Kasumi-1 (cell line): ENCODE results near the gene ADAM12.

ENCODE experiments used
- DNase-seq, 2 experiments: peaks; one replicate each; lab custom pipeline; 2025; lab: John Stamatoyannopoulos, UW

ADAM12 gene

DNA sequence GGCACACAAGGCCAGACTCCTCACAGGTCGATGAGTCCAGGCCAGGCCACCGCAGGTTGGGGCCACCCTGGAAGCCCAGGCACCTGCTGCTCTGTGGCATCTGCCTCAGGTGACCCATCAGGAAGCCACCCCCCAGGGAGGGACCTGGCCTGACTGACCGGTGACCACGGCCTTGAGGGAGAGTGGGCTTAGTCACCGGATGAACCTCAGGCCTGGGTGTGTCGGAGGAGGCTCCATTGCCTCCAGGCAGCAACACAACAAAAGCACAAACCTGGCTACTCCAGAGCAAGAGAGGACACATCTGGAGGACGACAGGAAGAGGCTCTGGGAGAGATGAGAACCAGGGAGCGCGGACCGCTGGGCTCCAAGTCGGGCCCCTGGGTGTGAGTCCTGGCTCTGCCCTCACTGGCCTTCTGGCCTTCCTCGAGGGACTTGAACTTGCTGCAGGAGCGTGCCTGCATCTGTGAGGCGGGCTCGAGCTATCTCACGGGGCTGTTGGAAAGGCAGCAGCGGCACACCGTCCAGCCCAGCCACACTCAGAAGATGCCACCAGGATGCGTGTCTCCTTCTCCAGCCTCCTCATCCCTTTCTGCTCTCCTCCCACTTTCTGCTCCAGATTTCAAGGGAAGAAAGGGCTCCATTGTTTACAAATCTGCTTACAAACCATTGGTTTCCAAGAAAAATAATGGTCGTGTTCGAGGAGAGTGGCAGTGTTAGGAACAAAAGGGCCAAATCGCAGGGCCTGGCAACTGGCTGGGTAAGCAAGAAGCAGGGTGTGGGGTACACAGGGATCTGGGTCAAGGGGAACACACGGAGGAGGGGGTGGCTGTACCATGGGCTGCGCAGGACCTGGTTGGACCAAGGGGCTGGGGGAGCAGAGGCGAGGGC is 152.9 kb downstream of the ADAM12 start:
- no peak for DNase-seq

DNA sequence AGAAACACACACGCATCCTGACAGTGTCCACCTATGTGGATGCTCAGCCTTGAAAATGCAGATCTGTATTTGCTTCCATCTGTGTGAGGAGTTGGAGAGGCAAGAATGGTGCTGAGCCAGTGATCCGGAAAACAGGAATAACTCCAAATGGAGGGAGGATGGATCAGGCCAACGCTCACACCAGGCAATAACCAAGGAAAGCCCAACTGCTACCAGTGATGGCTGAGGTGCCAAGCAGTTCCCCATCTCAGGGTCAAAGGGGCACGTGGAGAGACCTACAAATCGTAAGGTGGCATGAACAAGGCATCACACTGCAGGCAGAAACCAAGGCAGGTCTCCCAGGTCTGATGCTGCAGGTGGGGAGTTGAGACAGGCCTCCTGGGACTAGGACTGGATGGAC is 153.6 kb downstream of the ADAM12 start:
- DNase-seq, result no peak

- no peak for DNase-seq
Measured at GRCh38 chr10:126233182-126234148, 154.8 kb downstream of the ADAM12 start.

DNA sequence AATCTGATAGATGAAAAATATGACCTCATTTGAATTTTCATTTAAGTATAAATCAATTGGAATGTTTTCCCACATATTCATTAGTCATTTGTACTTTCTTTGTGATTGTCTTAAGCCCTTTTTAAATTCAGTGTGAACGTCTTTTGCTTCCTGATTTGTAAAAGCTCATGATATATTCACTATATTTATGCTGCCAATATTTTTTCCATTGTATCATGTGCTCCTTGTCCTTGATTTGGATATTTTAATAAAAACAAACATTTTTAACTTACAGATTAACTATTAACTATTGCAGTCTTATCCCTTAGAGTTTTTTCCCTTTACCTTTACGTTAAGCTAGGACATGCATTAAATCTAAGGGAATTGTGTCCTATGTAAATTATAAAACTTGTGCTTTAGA is 157.7 kb downstream of the ADAM12 start:
- no peak for DNase-seq

- DNase-seq, result no peak
Measured at GRCh38 chr10:126229686-126230085, 158.6 kb downstream of the ADAM12 start.

GRCh38 chr10:126227762-126228134 is 160.5 kb downstream of the ADAM12 start:
- DNase-seq, result no peak

DNA sequence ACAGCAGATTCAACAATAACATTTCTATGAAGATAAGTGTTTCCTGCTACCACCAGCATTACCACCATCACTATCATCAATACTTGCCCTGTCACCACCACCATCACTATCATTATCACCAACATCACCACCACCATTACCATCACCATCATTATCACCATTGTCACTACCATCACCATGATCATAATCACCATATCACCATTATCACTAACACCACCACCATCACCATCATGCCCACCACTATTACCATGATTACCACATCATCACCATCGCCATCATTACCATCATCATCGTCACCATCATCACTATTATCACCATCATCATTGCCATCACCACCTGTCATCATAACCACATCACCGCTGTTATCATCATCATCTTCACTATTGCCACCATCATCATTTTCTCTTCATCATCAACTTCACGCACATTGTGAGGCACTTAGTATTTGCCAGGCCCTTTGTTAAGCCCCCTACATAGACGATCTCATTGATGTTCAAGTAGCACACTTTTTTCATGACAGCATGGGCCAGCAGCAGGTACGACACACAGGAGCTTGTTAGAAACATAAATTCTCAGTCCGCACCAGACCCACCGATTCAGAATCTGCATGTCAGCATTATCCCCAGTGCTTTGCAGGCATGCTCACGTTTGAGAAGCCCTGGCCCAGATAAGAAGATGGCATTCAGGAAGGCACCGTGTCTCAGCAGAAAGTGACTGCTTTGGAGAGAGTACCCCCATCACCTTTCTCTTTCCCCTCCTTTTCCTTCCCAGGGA is 161.1 kb downstream of the ADAM12 start:
- no peak for DNase-seq

DNA sequence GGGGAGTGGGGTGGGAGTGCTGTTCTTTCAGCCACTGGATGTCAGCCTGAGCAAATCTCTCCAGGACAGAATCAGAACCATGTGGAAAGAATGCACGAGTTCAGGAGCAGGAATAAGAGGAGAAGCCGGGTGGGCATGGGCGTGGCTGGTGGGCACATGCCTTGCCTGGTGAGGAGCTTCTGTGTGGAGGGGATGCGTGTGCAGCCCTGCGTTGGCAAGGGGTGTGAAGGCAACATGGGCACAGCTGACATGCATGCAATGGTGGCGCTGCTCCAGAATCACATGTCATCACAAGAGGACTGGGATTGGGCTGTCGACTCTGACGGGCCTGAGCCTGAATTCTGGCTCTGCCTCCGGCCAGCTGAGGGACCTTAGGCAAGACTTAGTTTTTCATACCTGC is 162.1 kb downstream of the ADAM12 start:
- DNase-seq, result no peak

DNA sequence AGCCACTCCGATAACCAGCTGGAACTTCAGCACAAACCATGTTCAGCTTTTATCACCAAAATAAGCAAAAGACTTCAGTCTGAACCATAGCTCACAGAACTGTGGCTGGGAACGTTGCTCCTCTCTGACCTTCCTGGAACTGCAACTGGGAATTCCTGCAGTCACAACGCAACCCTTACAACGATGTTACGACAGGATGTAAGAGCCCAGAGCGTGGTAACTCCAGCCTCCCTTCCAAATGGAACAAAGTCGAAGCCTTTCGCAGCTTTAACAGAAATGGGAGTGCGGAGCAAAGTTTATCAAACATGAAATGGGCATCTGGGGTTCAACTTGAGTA is 162.6 kb downstream of the ADAM12 start:
- no peak for DNase-seq

- no peak for DNase-seq
Measured at GRCh38 chr10:126224967-126225671, 163.2 kb downstream of the ADAM12 start.

- no peak for DNase-seq
Measured at GRCh38 chr10:126223512-126224067, 164.7 kb downstream of the ADAM12 start.

DNA sequence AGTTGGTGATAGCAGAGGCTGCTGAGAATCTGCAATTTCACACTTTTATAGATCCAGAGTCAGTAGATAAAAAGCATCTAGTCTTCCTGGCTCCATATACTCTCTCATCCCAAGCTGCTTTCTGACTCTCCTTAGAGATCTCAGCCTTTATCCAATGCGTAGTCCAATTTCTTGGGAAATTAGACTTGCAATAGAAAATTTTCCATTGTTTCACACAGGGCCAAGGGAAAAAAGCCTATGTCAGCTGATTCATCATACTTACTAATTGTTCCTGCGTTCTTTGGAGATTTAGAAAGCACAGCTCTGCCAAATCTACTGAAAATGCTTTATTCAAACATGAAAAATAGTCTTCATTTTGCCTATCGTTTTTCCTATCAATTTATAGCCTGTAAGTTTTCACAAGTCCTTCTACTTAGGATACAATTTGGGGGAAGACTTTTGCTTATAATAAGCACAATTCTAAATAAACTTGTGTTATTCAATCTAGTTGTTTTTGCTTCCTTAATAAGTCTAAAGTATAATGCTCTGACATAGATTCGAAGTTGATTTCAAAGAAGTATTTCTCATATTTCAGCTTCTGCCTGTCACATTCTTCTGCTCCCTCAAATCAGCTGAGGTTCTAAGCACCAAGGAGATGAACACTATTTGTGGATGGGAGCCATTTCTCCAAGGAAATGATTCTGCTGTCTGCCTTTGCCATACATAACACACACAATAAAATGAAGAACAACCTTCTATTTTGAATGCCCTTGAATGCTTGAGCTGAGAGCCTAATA is 165.4 kb downstream of the ADAM12 start:
- DNase-seq, result no peak

DNA sequence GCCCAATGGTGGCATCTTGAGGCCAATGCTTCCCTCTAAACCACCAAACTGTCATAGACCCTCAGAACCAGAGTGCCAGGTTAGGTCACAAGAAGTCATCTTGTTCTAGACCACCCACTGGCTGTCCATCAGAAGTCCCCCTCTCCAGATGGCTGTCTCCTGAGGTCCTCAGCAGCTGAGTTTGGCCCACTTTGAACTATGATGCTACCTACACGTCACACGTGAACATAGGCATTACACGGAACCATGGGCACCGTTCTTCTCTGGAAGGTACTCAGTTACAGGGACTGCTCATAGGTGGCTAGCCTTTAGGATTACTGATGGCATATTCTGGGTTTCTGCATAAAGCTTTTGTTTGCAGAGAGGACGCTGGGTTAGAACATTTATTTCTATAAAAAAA is 166.4 kb downstream of the ADAM12 start:
- no peak for DNase-seq

GRCh38 chr10:126218778-126219649 is 169.3 kb downstream of the ADAM12 start:
- DNase-seq, result no peak

DNA sequence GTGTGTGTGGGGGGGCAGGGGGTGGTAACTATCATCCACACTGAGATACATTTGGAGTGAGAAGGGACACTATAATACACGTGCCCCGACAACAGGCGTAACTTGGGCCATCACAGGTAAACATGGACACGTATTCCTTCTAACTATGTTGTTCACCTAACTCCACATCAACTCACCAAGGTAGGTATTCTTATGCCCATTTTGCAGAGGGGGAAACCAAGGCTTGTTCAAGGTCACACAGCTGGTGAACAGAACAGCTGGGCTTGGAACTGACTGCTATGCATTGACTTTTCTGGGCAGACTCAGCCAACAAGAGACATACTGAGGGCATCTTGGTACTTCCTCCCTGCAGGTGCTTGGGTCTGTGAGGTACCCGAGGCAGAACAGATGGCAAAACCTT is 170.1 kb downstream of the ADAM12 start:
- DNase-seq, result no peak

DNA sequence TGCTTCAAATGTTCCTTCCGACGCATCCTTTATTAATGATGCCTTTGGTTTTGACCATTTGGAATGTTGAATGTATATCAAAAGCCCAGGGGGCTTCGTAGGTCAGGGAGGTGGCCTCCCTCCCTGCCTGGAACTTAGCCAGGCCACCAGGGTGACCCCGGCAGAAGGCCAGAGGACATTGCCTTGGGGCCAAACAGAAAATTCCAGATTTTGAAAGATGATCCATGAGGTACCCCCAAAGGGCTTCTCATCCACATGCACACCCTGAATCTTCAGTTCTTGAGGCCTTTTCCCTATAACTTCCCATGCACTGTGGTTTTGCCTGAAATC is 171.7 kb downstream of the ADAM12 start:
- DNase-seq, result no peak

DNA sequence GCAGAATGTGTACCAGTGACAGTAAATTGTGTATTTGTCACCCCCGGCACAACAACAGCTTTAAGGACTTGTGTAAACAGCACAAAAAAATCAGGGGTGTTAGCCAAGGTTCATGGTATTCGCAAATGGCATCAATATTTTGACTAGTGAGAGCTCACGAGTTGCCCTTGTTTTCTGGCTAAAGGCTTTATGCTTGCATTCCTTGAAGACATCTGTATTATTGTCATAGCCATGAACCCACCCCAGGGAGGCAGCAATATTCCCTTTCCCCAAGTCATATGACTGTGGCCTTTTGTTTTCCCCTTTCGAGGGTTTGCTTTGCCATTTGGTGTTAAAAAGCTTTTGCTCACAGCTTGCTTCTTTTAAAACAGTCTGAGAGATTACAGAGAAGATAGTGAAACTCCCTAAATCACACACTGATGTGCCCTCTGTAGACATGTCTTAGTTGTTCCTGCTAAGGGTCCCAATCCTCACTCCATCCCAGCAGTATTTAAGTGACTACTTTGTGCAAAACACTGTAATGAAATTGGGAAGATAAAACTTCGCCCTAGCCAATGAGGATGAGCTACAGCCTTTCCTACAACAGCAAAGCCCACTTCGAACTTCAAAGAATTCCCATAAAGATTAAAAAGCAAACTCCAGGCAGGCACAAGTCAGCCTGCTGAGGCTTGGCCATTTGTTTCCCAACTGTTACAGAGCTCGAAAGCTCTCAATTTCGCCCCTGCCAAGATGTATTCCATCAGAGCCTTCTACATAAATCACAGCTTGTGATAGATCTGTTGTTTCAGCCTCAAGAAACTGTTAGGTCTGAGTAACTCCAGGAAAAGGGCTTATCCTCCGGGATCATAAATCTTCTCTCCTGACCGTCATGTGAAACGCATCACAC is 172.3 kb downstream of the ADAM12 start:
- no peak for DNase-seq

DNA sequence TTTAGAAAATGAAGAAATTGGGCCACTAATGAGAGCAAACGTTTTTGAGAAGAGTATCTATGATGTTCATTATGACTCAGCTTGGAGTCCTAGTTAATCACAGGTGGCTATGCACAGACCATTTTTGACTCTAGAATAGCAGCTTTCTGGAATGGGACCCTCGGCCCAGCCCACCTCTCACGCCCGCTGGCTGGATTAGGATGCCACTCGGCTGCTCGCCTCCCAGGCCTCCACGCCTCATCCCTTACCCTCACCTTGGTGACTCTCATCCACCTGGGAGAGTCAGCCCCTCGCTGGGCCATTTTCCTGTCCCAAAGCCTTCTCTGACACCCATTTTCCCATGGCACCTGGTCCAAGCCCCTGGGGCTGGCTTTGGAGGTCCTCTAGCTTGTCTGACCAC is 173.6 kb downstream of the ADAM12 start:
- no peak for DNase-seq

DNA sequence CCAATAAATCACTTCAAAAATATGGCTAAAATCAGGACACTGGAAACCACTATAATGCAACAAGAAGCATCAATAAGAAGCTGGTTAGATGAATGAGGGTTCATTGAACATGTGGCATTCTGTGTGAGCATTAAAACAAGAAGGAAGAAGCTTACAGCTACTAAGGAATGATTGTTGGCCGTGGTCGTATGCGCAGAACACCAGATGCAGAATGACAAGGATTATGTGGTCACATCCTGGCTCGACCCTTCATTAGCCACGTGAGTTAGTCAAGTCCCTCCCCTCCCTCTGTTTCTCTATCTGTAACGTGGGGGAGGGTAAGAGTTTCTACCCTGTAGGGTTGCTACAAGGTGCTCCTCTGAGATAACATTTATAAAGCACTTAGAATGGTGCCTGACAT is 174.3 kb downstream of the ADAM12 start:
- no peak for DNase-seq
